H1 (cell line): ENCODE results near the gene SLC27A5. TPM values are rescaled to one million over a fixed set of nuclear protein-coding genes. Genes with fewer than 3 reads are reported as not detected.
A peak's percentile ranks its signal among the peaks of the same experiment; 100 is the strongest.

Source experiments
- ATF3 ChIP-seq: IDR thresholded peaks from 2 replicates; pipeline ENCODE4 v1.6.1; 2011; ENCODE audit warnings: low read depth, mild to moderate bottlenecking, low read length; ENCODE audit not compliant: insufficient read depth
- CHD1 ChIP-seq: IDR thresholded peaks from 2 replicates; pipeline ENCODE4 v1.6.1; 2012; ENCODE audit warnings: low read depth, low read length, improper control_type of control experiment
- CREB1 ChIP-seq: IDR thresholded peaks from 2 replicates; pipeline ENCODE4 v1.6.1; 2012; ENCODE audit warnings: inconsistent platforms
- E2F6 ChIP-seq: IDR thresholded peaks from 2 replicates; pipeline ENCODE4 v1.6.1; 2012; ENCODE audit warnings: inconsistent platforms
- EP300 ChIP-seq, 2 experiments: IDR thresholded peaks; 1 replicate in 1 of 2; 2 replicates in 1 of 2; pipeline ENCODE4 v1.6.1; 2011 to 2012; ENCODE audit warnings: low read depth in 2 of 2, low read length in 2 of 2, mild to moderate bottlenecking in 2 of 2, borderline replicate concordance in 1 of 2, inconsistent platforms in 1 of 2, moderate library complexity in 1 of 2
- FOSL1 ChIP-seq: IDR thresholded peaks from 2 replicates; pipeline ENCODE4 v1.6.1; 2011; ENCODE audit warnings: mild to moderate bottlenecking, low read depth, low read length, moderate library complexity; ENCODE audit not compliant: insufficient read depth
- GABPA ChIP-seq: IDR thresholded peaks from 2 replicates; pipeline ENCODE4 v1.6.1; 2011; ENCODE audit warnings: mild to moderate bottlenecking, low read length, moderate library complexity, borderline replicate concordance; ENCODE audit not compliant: insufficient read depth
- JUND ChIP-seq: IDR thresholded peaks from 2 replicates; pipeline ENCODE4 v1.6.1; 2011; ENCODE audit warnings: mild to moderate bottlenecking, improper control_type of control experiment, low read length
- KDM5A ChIP-seq: fragments of 200-600 bp; IDR thresholded peaks from 2 replicates; pipeline ENCODE4 v1.7.1; 2012; ENCODE audit warnings: mild to moderate bottlenecking, low read length, inconsistent platforms, mixed read lengths
- MAX ChIP-seq: IDR thresholded peaks from 2 replicates; pipeline ENCODE4 v1.6.1; 2012; ENCODE audit warnings: inconsistent platforms
- NRF1 ChIP-seq: IDR thresholded peaks from 2 replicates; pipeline ENCODE4 v1.6.1; 2011; ENCODE audit warnings: mild to moderate bottlenecking, low read depth, low read length, improper control_type of control experiment
- POLR2AphosphoS5 ChIP-seq: IDR thresholded peaks from 2 replicates; pipeline ENCODE4 v1.6.1; 2011; ENCODE audit warnings: low read depth, low read length
- RAD21 ChIP-seq, 2 experiments: IDR thresholded peaks in 1 of 2; conservative IDR thresholded peaks in 1 of 2; 2 replicates each; pipeline ENCODE4 v1.6.1; 2011; ENCODE audit warnings: low read depth in 2 of 2, low read length in 2 of 2, improper control_type of control experiment in 1 of 2, inconsistent platforms in 1 of 2, mild to moderate bottlenecking in 1 of 2, moderate library complexity in 1 of 2
- RBBP5 ChIP-seq: IDR thresholded peaks from 2 replicates; pipeline ENCODE4 v1.7.1; 2012; ENCODE audit warnings: low read depth, mild to moderate bottlenecking, inconsistent platforms, low read length, moderate library complexity, borderline replicate concordance
- SIN3A ChIP-seq, 2 experiments: IDR thresholded peaks in 1 of 2; conservative IDR thresholded peaks in 1 of 2; 2 replicates each; pipeline ENCODE4 v1.6.1; 2011 to 2012; ENCODE audit warnings: low read length in 2 of 2, improper control_type of control experiment in 1 of 2, low read depth in 1 of 2, mild to moderate bottlenecking in 1 of 2
- SP4 ChIP-seq: IDR thresholded peaks from 2 replicates; pipeline ENCODE4 v1.6.1; 2012; ENCODE audit warnings: low read length, inconsistent platforms
- SRF ChIP-seq: IDR thresholded peaks from 2 replicates; pipeline ENCODE4 v1.6.1; 2011; ENCODE audit warnings: mild to moderate bottlenecking, low read depth, low read length, moderate library complexity
- SUZ12 ChIP-seq: fragments of 200-600 bp; sonication (generic); IDR thresholded peaks from 2 replicates; pipeline ENCODE4 v1.6.1; 2012; ENCODE audit warnings: mild to moderate bottlenecking, inconsistent platforms, low read length, moderate library complexity, mixed read lengths
- TCF12 ChIP-seq: IDR thresholded peaks from 2 replicates; pipeline ENCODE4 v1.6.1; 2011; ENCODE audit warnings: low read depth, mild to moderate bottlenecking, low read length
- TEAD4 ChIP-seq: IDR thresholded peaks from 2 replicates; pipeline ENCODE4 v1.6.1; 2012; ENCODE audit warnings: low read depth, low read length, inconsistent platforms, mixed read lengths
- YY1 ChIP-seq: IDR thresholded peaks from 2 replicates; pipeline ENCODE4 v1.6.1; 2011; ENCODE audit warnings: low read depth, mild to moderate bottlenecking, low read length
- polyA plus RNA-seq, 7 experiments: library from polyadenylated mRNA; depleted of rRNA in 3 of 7; stranded (reverse) in 5 of 7; unstranded in 2 of 7; fragments of >200 nt in 5 of 7; fragments of 200-250 nt in 2 of 7; gene quantifications; 1 replicate in 5 of 7; 2 replicates in 1 of 7; 4 replicates in 1 of 7; pipeline versions ENCODE4 v1.2.1 to v1.2.3, GENCODE V29; 2011 to 2013; ENCODE audit warnings: missing spikeins in 2 of 7, mixed read lengths in 2 of 7
- total RNA-seq: library from RNA; stranded (reverse); fragmentation: NEBNext Ultra II Directional; extraction: Animal tissue kit (Norgen Biotek cat#: 25700); gene quantifications from 2 replicates; pipeline ENCODE4 v1.2.1, GENCODE V29; 2021

SLC27A5 gene
- total and polyA plus RNA-seq, 2 of the 8 experiments (the other 6 are each of a cell fraction or from before 2014, with no cell fraction given), result 25.1 to 80.5 TPM

- TF ChIP-seq MAX, result peak; percentile 65
- peak; percentile 99 for TF ChIP-seq GABPA
- no peak for TF ChIP-seq SRF
- no peak for TF ChIP-seq TCF12
- peak; percentile 93 for TF ChIP-seq CREB1
- peak; percentile 34 to 87; a peak in 2 of 4 replicates for TF ChIP-seq SIN3A (conservative IDR thresholded peaks at IDR 0.05 in 1 of 2, IDR thresholded peaks at IDR 0.05 in 1 of 2; ENCODE audit: low read depth in 1 of 2, low read length in 2 of 2)
- 0 out of 2 replicates have a peak, but pooled peaks have one; percentile 3 for TF ChIP-seq ATF3
- peak; percentile 54; the same call in 1 of the 2 replicates for TF ChIP-seq JUND
- TF ChIP-seq CHD1, result no peak
- TF ChIP-seq YY1, result 0 out of 2 replicates have a peak, but pooled peaks have one; percentile 12
- 0 out of 2 replicates have a peak, but pooled peaks have one; percentile 20 for TF ChIP-seq FOSL1
- TF ChIP-seq EP300 (IDR thresholded peaks at IDR 0.05; ENCODE audit: borderline replicate concordance in 1 of 2, low read depth in 2 of 2, low read length in 2 of 2), result no peak
- no peak for TF ChIP-seq SUZ12
- TF ChIP-seq KDM5A, result peak; percentile 42; the same call in 1 of the 2 replicates
- peak; percentile 97 for TF ChIP-seq NRF1
- TF ChIP-seq RAD21 (IDR thresholded peaks at IDR 0.05 in 1 of 2, conservative IDR thresholded peaks at IDR 0.05 in 1 of 2; ENCODE audit: low read depth in 2 of 2, low read length in 2 of 2), result no peak
- no peak for TF ChIP-seq SP4
- TF ChIP-seq RBBP5, result no peak
- TF ChIP-seq E2F6, result peak; percentile 38; the same call in 1 of the 2 replicates
- peak; percentile 88 for TF ChIP-seq POLR2AphosphoS5
- 0 out of 2 replicates have a peak, but pooled peaks have one; percentile 34 for TF ChIP-seq TEAD4
Measured at GRCh38 chr19:58554494-58555368, 42.9 kb upstream of the SLC27A5 start, which contains the start of gene CHMP2A (continued).
